ENCODE measurements around the gene TRAK2.

Gene TRAK2

DNA sequence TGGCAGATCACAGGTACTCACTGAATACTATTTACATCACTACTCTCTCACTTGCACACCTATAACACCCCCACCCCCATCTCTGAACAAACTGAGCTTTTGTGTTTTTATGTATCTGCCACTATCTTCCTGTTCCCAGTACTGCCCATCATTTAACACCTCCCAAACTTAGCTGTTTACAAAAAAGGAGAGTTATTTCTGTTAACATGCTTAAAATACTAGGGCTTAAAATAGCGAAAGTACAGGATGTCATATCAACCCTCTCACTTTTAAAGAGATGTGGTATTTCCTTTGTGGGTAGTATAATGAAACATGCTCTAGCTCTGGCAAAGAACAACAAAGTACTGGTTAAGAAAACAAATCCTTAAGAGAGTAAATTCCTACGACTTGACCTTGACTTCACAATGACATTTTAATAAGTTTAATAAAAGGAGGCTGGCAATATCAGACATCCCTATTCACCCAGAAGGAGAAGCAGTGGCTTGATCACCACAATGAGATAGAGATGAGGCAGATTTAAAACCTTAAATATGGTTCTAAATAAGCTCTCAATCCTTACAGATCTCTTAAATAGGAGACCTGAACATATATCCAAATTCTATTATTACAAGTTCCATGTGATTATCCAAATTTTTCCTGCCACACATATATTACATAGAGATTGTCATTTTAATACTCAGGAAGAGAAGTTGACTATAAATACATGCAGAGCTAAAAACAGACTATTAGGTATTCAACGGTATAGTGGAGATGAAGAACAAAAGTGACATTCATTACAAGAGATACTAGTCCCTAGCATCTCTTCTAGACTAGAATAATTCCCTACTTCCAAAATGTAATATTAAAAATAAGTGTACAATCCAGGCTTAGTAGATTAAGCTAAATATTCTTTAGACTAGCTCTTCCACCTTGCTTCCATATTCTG, 36.9 kb downstream of the TRAK2 start:
- peaks cover 7% of the 10 kb centered on the region for H3K4me1 ChIP-seq (ENCODE audit: control insufficient read depth, insufficient read depth, low read length, poor library complexity, severe bottlenecking)
- H3K9me3 ChIP-seq (ENCODE audit: control insufficient read depth, low read length) = no peaks in the 10 kb centered on the region
- WGBS, 2 experiments (ENCODE audit: insufficient coverage in 2 of 2) = no CpG with 5 or more reads among the region's 3 CpGs
- H3K27ac ChIP-seq (ENCODE audit: low read depth, low read length, severe bottlenecking) = no peak overlapping the region
- H3K36me3 ChIP-seq (ENCODE audit: control insufficient read depth, insufficient read depth, low read length) = no peaks in the 10 kb centered on the region
- H3K4me3 ChIP-seq (ENCODE audit: extremely low read depth, insufficient read depth, low read length, poor library complexity, severe bottlenecking) = no peak overlapping the region

DNA sequence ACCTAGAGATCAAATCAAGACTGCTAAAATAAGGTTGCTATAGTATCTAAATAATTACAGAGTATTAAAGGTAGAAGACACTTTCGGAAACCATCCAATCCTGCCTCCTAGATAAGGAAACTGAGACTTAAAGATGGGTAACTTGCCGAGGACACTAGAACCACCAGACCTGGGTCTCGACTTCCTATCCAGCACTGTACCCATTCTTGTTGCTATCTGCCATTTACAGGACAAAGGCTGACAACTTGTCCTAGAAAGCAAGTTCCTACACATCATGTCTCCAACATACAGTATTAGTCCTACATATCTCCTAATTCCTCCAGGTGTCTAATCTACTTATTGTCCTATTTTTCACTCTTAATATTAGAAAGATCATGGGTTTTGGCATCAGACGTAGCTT, 37.7 kb downstream of the TRAK2 start:
- WGBS, 2 experiments (ENCODE audit: insufficient coverage in 2 of 2) = 71 to 92% methylated on average over 2 of the region's 4 CpGs
- Histone ChIP-seq H3K4me3 (ENCODE audit: extremely low read depth, insufficient read depth, low read length, poor library complexity, severe bottlenecking) (no peak overlapping the region), H3K27ac (ENCODE audit: low read depth, low read length, severe bottlenecking) (no peak overlapping the region), H3K9me3 (ENCODE audit: control insufficient read depth, low read length) (no peaks in the 10 kb centered on the region), H3K4me1 (ENCODE audit: control insufficient read depth, insufficient read depth, low read length, poor library complexity, severe bottlenecking) (peaks cover 7% of the 10 kb centered on the region), H3K36me3 (ENCODE audit: control insufficient read depth, insufficient read depth, low read length) (no peaks in the 10 kb centered on the region)

DNA sequence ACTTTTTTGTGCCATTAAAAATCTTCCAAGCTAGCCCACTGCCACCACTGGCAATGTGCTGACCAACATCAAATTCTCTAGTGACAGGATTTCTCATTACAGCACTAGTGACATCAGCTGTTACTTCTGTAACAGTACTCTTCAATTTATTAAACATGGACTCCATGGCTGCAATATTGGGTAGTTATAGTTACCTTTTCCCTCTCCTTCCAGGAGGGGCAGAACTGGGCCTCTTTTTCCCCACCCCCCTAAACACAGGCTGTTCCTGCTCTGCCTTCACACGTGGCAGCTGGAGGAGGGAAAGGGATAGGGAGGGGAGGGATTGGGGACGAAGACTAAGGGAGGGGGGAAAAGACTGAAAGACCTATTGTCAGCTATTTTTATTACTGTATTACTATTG, 38.1 kb downstream of the TRAK2 start:
- no peaks in the 10 kb centered on the region for H3K9me3 ChIP-seq (ENCODE audit: control insufficient read depth, low read length)
- H3K27ac ChIP-seq (ENCODE audit: low read depth, low read length, severe bottlenecking) = no peak overlapping the region

DNA sequence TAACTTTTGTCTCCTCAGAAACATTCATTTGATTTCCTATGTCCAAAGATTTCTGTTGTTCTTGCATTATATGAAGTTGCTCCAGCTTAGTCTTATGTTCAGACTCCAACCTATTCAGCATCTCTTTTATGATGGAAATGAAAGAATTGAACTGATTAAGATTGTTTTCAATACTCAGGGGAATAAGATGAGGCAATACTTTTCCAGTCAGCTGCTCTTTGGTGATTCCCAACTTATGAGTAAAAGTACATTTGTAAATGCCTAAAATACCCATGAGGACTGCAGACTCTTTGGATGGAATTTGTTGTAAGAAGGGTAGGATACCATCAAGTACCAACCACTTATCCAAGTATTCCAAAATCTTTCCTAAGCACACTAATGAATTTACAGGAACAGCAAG, 39.8 kb downstream of the TRAK2 start:
- no peak overlapping the region for H3K4me3 ChIP-seq (ENCODE audit: extremely low read depth, insufficient read depth, low read length, poor library complexity, severe bottlenecking)
- H3K36me3 ChIP-seq (ENCODE audit: control insufficient read depth, insufficient read depth, low read length) = no peaks in the 10 kb centered on the region
- H3K4me1 ChIP-seq (ENCODE audit: control insufficient read depth, insufficient read depth, low read length, poor library complexity, severe bottlenecking) = peaks cover 7% of the 10 kb centered on the region
- H3K9me3 ChIP-seq (ENCODE audit: control insufficient read depth, low read length) = no peaks in the 10 kb centered on the region
- no peak overlapping the region for H3K27ac ChIP-seq (ENCODE audit: low read depth, low read length, severe bottlenecking)

More for the DNA sequence above, 38.1 kb downstream of the TRAK2 start:
- no peak overlapping the region for H3K4me3 ChIP-seq (ENCODE audit: extremely low read depth, insufficient read depth, low read length, poor library complexity, severe bottlenecking)
- no peaks in the 10 kb centered on the region for H3K36me3 ChIP-seq (ENCODE audit: control insufficient read depth, insufficient read depth, low read length)
- H3K4me1 ChIP-seq (ENCODE audit: control insufficient read depth, insufficient read depth, low read length, poor library complexity, severe bottlenecking) = peaks cover 7% of the 10 kb centered on the region
- no CpG with 5 or more reads among the region's 2 CpGs for whole genome bisulfite sequencing, 2 experiments (ENCODE audit: insufficient coverage in 2 of 2)

DNA sequence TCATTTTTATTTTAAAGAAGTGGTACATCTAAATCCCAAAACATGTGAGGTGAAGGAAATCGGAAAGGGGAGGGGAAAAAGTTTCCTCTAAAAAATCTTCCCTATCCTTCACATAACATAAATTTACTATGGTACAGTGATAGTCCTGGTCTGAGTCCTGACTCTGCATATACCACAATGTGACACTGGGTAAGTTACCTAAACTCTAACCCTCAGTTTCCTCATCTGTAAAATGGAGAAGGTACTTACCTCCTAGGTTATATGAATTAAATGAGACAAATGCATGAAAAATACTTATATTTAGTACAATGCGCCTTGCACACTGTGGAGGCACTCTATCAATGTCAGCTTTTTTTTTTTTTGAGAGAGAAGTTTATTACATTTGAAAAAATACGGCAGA, 42.3 kb downstream of the TRAK2 start:
- no CpG with 5 or more reads among the region's 3 CpGs for WGBS, 2 experiments (ENCODE audit: insufficient coverage in 2 of 2)
- H3K36me3 ChIP-seq (ENCODE audit: control insufficient read depth, insufficient read depth, low read length) = no peaks in the 10 kb centered on the region
- no peak overlapping the region for H3K4me3 ChIP-seq (ENCODE audit: extremely low read depth, insufficient read depth, low read length, poor library complexity, severe bottlenecking)
- H3K4me1 ChIP-seq (ENCODE audit: control insufficient read depth, insufficient read depth, low read length, poor library complexity, severe bottlenecking) = no peaks in the 10 kb centered on the region
- no peak overlapping the region for H3K27ac ChIP-seq (ENCODE audit: low read depth, low read length, severe bottlenecking)
- H3K9me3 ChIP-seq (ENCODE audit: control insufficient read depth, low read length) = no peaks in the 10 kb centered on the region

DNA sequence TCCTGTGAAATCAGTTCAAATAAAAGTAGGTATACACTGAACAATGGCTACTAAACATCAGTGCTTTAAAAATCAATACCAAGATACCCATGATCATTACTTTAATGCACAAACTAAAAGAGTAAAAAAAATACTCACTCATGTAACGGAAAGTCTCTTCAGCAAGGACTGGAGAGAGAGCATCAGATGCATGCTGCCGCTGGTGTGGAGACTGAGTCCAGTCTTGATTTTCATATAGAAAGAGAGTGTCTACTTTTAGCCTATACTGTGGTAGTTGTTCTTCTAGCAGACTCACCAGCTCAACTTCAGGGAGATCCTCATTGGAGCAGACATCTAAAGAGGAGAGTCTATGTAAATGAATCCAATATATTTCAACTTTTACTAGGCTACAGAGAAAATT, 44.0 kb downstream of the TRAK2 start:
- Histone ChIP-seq H3K4me3 (ENCODE audit: extremely low read depth, insufficient read depth, low read length, poor library complexity, severe bottlenecking) (no peak overlapping the region), H3K27ac (ENCODE audit: low read depth, low read length, severe bottlenecking) (no peak overlapping the region), H3K36me3 (ENCODE audit: control insufficient read depth, insufficient read depth, low read length) (no peaks in the 10 kb centered on the region), H3K9me3 (ENCODE audit: control insufficient read depth, low read length) (no peaks in the 10 kb centered on the region), H3K4me1 (ENCODE audit: control insufficient read depth, insufficient read depth, low read length, poor library complexity, severe bottlenecking) (no peaks in the 10 kb centered on the region)
- 92% methylated on average over 2 of the region's 2 CpGs; no CpG with 5 or more reads in 1 of the 2 experiments for WGBS, 2 experiments (ENCODE audit: insufficient coverage in 2 of 2)

DNA sequence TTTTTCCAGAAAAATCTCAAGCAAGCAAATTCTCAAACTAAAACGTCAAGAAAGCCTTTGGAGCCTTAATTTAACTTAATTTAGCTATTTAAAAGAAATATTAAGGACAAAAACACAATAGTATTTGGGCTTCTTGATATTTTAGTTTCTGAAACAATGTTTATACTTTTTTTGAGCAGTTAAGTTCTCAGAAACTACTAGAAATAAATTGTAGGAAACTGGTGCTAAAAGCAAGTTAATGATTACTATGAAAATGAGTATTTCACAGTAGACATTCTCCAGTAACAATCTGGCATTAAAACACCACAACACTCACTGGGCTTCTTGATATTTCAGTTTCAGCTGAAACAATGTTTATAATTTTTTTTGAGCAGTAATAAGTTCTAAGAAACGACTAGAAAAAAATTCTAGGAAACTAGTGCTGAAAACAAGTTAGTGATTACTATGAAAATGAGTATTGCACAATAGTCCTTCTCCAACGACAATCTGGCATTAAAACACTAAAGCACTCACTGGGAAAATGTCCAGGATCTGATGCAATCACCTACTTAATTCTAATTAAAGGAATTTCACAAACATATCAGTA, 45.1 kb downstream of the TRAK2 start:
- Histone ChIP-seq H3K36me3 (ENCODE audit: control insufficient read depth, insufficient read depth, low read length) (no peaks in the 10 kb centered on the region), H3K27ac (ENCODE audit: low read depth, low read length, severe bottlenecking) (no peak overlapping the region), H3K4me3 (ENCODE audit: extremely low read depth, insufficient read depth, low read length, poor library complexity, severe bottlenecking) (no peak overlapping the region), H3K9me3 (ENCODE audit: control insufficient read depth, low read length) (no peaks in the 10 kb centered on the region), H3K4me1 (ENCODE audit: control insufficient read depth, insufficient read depth, low read length, poor library complexity, severe bottlenecking) (no peaks in the 10 kb centered on the region)
- WGBS, 2 experiments (ENCODE audit: insufficient coverage in 2 of 2) = no CpG with 5 or more reads among the region's 3 CpGs

DNA sequence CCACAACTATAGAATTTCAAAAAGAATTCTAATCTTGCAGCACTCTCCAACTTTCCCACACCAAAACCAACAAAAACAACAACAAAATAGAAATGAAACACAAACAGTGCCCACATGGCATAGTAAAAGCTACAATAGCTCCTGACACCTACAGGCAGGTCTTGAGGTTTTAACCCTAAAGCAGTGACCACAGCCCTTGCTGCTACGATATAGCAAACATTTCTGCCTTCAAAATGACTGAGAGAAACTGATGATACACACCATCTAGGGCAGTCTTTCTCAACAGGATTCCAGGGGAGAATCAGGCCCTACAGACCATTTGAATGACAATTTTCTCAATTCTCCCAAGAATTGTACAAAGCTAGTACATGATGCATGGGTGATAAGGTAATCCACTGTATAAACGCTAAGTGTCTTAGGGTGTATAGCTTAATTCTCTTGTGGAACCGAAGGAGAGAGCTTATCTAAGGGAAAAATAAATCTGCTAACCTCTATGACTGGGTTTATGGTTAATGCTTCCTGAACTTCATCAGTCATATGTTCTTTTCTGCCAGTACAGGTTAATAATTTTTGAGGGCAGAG, 46.5 kb downstream of the TRAK2 start:
- no peaks in the 10 kb centered on the region for H3K36me3 ChIP-seq (ENCODE audit: control insufficient read depth, insufficient read depth, low read length)
- no peak overlapping the region for H3K4me3 ChIP-seq (ENCODE audit: extremely low read depth, insufficient read depth, low read length, poor library complexity, severe bottlenecking)
- 86 to 94% methylated on average over 1 to 2 of the region's 3 CpGs for WGBS, 2 experiments (ENCODE audit: insufficient coverage in 2 of 2)
- H3K27ac ChIP-seq (ENCODE audit: low read depth, low read length, severe bottlenecking) = no peak overlapping the region
- H3K9me3 ChIP-seq (ENCODE audit: control insufficient read depth, low read length) = no peaks in the 10 kb centered on the region
- no peaks in the 10 kb centered on the region for H3K4me1 ChIP-seq (ENCODE audit: control insufficient read depth, insufficient read depth, low read length, poor library complexity, severe bottlenecking)

DNA sequence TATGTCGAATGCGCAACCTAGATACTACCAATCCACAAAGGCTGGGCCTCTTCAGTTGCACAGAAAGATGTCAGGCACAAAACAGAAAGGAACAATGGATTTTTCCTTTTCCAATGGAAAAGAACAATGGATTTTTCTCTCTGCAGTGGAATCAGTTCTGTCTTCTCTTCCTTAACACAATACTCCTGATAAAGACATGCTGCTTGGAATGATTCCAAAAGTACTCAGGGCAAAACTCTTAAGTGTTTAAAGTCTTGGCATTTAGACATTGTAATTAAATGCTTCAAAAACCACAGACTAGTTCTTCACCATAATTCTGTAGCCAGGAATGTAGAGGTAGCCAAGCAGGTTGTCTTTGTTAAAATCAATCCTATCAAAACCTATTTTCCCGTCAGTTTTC, 47.4 kb downstream of the TRAK2 start:
- no CpG with 5 or more reads among the region's 3 CpGs for WGBS, 2 experiments (ENCODE audit: insufficient coverage in 2 of 2)
- H3K9me3 ChIP-seq (ENCODE audit: control insufficient read depth, low read length) = no peaks in the 10 kb centered on the region
- no peak overlapping the region for H3K27ac ChIP-seq (ENCODE audit: low read depth, low read length, severe bottlenecking)
- H3K36me3 ChIP-seq (ENCODE audit: control insufficient read depth, insufficient read depth, low read length) = no peaks in the 10 kb centered on the region
- H3K4me3 ChIP-seq (ENCODE audit: extremely low read depth, insufficient read depth, low read length, poor library complexity, severe bottlenecking) = no peak overlapping the region
- no peaks in the 10 kb centered on the region for H3K4me1 ChIP-seq (ENCODE audit: control insufficient read depth, insufficient read depth, low read length, poor library complexity, severe bottlenecking)

DNA sequence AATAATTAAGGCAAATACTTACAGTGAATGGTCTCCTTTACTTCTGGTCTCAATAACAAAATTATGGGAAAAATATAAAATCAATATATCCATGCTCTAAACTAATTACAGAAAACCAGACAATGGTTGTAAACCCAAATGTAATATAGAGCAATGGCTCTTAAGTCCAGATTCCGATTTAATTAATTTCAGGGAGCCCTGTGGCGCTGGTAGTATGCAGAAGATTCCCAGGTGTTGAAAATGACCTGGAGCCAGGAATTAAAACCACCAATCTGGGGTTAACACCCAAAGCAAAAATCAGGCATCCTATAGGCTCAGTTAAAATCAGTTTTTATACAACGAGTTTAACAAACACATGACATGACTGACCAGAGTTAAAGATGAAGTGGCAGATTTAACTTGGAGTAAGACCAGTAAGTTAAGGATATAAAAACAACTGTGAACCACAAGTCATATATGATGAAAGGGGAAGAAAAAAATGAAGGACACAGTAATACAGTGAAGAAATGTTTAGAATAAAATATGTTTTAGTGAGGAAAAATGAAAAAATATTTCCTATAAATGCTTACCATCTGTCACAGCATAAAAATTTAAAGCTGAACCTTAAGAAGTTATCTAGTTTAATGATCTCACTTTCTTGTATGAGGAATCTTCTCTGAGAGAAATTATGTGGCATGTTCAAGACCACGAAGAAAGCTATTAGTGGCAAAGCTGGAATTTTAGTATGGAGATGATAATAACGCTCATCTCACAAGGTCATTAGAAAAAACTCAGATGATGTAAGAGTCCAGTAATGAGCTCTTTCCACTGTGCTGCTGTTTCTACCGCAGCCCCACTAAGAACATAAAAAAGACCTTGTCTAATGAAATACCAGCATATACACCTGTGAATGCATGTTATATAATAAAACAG, 48.4 kb downstream of the TRAK2 start:
- no peaks in the 10 kb centered on the region for H3K9me3 ChIP-seq (ENCODE audit: control insufficient read depth, low read length)
- H3K36me3 ChIP-seq (ENCODE audit: control insufficient read depth, insufficient read depth, low read length) = peaks cover 4% of the 10 kb centered on the region
- no peak overlapping the region for H3K4me3 ChIP-seq (ENCODE audit: extremely low read depth, insufficient read depth, low read length, poor library complexity, severe bottlenecking)
- H3K27ac ChIP-seq (ENCODE audit: low read depth, low read length, severe bottlenecking) = no peak overlapping the region
- WGBS, 2 experiments (ENCODE audit: insufficient coverage in 2 of 2) = 88 to 89% methylated on average over 2 to 4 of the region's 6 CpGs
- no peaks in the 10 kb centered on the region for H3K4me1 ChIP-seq (ENCODE audit: control insufficient read depth, insufficient read depth, low read length, poor library complexity, severe bottlenecking)

All from mesodermal cell (in vitro differentiated cells).